Muscle of arm (tissue), 12 donors: ENCODE data around the gene ZMIZ1. TPM values are rescaled to one million over a fixed set of nuclear protein-coding genes. Genes with fewer than 3 reads are reported as not detected.

Source experiments
- DNase-seq: peaks from one replicate; pipeline ENCODE4 v3.0.0-alpha.2; 2013
- polyA plus RNA-seq, 12 donors: library from polyadenylated mRNA; unstranded; fragments of 120-200 nt; gene quantifications; one replicate each; pipeline ENCODE4 v1.2.1, GENCODE V29; 2013; ENCODE audit not compliant: insufficient read length in 12 of 12

Gene ZMIZ1
- polyA plus RNA-seq, 12 donors = 27.7 to 66.3 (median 34.3) TPM; not detected in 1

DNA sequence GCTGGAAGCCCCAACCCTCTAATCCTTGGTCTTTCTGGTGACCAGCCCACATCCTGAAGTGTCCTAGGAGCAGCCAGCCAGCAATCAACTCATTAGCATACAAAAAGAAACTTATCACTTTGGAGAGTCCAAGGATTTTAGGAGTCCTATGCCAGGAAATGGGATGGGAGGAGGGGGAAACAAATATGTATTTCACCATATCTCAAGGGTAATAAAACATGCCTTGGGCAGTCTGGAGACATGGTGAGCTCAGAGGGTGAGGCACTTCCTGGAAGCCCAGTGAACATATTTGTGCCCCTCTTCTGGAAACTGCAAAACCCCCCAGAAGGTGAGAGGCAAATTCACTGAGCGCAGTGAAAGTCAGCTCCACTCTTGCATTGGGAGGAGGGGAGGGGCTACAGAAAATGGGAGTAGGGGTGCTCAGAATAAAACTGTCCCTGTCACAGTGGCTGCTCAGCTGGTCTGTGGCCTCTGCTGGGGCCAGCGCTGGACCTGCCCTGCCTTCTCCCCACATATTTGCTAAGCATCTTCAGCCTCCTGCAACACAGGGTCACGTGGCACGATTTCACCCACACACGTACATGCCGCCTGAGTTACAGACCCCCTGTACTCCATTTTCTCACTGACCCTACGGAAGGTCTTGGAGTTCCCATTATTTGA lies 17.7 kb upstream of the ZMIZ1 start:
- no peak for DNase-seq

- no peak for DNase-seq
Measured at GRCh38 chr10:79051766-79052165, 17.0 kb upstream of the ZMIZ1 start.

DNA sequence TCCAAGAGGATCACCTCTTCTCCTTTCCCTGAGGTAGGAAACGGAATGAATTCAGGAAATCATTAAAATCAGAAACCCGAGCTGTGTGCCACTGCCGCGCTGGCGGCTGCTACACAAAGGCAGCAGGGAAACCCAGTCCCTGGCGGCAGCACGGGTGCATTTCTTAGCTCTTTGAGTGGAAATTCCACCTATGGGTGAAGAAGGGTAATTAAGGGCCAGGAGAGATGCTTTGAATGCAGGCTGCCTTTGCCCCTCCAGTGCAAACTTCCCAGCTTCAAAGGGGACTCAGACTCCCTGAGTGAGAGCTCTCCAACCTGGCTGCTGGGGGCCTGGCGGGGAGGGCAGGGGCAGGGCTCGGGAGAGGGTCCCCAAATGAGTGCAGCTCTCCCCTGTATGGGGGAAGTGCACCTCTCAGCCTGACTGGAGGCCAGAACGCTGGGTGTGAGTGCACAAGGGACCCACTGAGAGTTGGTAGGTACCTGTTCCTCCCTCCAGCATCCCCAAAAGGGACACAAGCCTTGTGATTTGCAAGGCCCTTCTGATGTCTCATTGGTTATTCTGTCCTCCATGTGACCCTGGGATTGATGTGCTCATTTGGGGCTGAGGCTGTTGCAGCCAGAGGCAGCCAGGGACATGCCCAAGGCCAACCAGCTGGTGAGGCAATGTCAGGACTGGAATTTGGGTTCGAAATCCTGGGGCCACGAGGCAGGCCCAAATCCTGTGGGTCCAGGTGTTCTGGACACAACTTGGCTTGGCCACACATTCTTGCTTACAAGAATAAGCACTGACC lies 16.3 kb upstream of the ZMIZ1 start:
- DNase-seq = no peak

- DNase-seq = no peak
Measured at GRCh38 chr10:79053081-79053434, 15.7 kb upstream of the ZMIZ1 start.

- no peak for DNase-seq
Measured at GRCh38 chr10:79053481-79054202, 15.1 kb upstream of the ZMIZ1 start.

- no peak for DNase-seq
Measured at GRCh38 chr10:79054203-79055099, 14.3 kb upstream of the ZMIZ1 start.

DNA sequence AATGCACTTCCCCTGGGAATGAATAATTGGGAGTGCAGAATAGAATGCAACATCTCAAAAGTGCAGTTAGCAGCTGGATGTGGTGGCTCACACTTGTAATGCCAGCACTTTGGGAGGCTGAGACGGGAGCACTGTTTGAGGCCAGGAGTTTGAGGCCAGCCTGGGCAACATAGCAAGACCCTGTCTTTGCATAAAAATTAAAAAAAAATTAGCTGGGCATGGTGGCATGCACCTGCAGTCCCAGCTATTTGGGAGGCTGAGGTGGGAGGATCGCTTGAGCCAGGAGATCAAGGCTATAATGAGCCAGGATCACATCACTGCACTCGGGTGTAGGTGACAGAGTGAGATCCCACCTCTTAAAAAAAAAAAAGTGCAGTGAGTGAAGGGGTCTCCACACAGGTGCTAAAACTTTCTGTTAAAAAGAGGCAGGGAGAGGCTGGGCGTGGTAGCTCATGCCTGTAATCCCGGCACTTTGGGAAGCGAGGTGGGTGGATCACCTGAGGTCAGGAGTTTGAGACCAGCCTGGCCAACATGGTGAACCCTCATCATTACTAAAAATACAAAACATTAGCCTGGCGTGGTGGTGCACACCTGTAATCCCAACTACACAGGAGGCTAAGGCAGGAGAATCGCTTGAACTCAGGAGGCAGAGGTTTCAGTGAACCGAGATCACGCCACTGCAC lies 13.5 kb upstream of the ZMIZ1 start:
- no peak for DNase-seq

- DNase-seq = no peak
Measured at GRCh38 chr10:79055892-79056291, 12.9 kb upstream of the ZMIZ1 start.

- no peak for DNase-seq
Measured at GRCh38 chr10:79056361-79056735, 12.4 kb upstream of the ZMIZ1 start.

DNA sequence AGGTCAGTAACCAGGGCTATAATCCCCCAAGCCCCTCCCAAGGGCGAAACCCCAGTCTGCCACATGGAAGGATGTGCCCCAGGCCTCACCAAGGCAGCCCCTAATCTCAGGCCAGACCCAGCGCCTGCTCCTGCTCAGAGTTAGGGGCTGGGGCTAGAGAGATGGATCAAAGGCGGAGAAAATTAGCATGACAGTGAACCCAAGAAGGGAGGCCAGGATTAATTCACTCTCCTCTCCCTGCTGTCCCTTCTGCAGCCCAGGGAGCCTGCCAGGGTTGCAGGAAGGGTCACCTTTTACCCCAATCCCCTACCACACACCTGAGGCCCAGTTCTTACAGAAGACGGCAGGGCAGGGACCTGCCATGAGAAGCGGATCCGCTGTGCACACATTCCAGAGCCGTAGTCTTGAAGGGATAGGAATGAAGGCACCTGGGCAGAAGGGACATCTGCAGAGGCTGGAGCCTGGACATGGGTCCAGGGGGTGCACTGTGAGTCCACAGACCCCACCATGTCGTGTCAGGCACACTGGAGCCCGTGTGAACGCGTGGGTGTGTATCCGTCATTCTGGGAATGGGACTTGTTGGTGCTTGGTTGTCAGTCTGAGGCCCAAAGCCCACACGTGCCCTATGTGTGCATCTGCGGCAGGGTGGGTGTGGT lies 11.9 kb upstream of the ZMIZ1 start:
- no peak for DNase-seq

DNA sequence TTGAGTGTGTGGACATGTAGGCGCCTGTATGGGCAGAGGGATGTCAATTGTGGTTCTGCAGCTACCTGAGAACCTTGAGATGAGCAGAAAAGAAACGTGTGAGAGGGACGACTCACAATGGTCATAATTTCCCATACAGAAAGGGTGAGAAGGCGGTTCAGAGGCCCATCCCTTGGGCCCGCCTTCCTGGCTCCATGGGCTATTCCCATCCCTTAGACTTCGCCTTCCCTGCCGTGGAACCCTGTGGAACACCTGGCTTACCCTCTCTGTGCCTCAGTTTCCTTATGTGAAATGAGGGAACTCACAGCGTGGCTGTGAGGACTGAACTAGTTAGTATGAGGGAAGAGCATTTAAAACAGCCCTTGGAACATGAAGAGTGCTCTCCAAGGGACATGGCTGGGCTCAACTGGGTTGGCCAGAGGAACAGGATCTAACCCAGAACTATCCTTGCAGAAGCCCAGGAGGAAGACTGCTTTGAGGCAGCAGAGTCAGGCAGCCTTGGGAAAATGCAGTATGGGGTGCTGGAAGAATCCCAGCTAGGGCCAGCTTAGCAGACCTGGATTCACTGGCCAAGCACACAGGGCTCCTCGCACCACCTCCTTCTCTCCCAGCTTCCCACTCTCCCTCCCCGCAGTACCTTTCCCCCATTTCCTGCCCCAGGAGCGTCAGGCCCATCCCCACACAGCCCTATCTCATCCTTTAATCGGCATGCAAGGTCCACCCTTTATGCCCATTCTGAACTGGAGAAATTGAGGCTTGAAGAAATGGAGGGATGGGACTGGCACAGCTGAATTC lies 11.1 kb upstream of the ZMIZ1 start:
- DNase-seq = no peak

DNA sequence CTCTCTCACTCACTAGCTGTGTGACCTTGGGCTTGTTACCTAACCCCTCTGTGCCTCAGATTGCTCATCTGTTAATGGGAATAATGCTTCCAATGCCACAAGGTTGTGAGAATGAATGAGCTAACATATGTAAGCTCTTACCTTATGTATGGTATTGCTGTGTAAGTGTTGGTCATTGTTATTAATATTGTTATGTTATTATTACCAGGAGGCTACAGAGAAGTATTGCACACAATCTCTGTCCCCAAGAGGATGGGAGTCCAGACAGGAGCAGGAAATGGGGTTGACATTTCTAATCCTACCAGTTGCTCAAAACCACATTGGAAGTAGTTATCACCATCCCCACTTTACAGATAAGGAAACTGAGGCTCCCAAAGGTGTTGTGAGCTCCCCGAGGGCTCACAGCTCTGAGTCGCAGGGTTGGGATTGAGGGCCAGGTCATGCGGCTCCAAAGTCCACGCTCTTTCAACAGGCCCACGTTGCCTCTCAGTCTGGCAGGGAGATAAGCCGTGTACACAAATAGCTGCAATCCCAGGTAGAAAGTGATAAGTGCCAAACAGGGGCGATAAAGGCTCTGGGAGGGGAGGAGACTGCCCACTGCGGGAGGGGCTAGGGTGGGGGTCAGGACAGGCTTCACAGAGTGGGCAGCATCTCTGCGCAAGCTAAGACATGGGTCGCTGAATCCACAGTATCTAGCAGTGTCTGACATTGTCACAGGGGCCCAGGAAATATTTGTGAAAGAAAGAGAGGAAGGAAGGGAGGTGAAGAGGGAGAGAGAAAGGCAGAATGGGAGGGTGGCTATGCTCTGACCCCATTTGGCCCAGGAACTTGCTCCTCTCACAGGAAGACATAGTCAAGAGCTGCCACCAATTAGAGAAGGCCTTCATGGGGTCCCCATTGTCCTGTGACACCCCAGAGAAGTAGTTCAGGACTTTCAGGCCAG lies 9.6 kb upstream of the ZMIZ1 start:
- DNase-seq = no peak

DNA sequence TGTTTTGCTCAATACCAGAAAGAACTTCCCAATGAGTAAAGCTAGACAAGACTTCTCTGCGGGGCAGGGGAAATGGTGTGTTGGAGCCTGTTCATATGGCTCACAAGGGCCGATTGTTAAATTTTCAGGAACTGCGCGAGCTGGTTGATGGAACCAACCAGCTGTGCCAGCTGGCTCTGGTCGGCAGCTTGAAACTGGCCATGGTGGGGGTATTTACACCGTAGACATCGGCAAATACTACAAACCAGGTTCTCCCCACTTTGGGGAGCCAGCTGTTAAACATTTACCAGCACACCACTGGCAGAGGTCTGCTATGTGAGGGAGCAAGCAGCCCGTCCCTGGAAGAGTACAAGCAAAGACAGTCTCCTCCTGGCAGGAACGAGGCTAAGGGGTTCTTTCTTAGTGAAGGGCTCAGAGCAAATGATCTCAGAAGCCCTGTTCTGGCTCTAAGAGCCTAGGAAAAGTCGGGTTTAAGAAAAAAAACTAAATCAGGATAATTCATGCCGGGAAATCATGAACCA lies 8.8 kb upstream of the ZMIZ1 start:
- no peak for DNase-seq

DNA sequence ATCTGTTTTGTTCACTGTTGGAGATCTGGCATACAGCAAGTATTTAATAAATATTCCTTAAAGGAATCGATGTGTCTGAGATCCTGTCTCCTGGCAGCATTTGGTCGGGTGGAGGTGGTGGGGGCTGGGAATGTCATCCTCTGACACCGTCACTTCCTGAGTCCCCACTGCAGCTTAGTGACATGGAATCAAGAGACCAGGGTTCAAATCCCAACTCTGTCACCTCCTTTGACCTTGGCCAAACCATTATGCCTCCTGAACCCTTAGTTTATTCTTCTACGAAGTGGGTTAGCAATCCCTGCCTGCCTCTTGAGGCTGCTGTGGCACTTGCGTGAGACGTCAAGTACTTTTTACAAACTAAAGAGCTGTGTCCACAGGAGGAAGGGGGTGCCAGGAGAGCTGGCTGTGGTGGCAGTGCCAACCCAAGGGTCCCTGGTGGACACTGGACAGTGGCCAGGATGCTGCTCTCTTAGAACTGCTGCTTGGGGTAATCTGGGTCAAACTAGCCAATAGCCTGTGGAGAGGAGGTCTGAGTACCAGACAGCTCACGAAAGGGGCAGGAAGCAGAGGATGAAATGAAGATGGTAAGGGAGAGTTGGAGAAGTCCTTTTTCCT lies 8.0 kb upstream of the ZMIZ1 start:
- no peak for DNase-seq

DNA sequence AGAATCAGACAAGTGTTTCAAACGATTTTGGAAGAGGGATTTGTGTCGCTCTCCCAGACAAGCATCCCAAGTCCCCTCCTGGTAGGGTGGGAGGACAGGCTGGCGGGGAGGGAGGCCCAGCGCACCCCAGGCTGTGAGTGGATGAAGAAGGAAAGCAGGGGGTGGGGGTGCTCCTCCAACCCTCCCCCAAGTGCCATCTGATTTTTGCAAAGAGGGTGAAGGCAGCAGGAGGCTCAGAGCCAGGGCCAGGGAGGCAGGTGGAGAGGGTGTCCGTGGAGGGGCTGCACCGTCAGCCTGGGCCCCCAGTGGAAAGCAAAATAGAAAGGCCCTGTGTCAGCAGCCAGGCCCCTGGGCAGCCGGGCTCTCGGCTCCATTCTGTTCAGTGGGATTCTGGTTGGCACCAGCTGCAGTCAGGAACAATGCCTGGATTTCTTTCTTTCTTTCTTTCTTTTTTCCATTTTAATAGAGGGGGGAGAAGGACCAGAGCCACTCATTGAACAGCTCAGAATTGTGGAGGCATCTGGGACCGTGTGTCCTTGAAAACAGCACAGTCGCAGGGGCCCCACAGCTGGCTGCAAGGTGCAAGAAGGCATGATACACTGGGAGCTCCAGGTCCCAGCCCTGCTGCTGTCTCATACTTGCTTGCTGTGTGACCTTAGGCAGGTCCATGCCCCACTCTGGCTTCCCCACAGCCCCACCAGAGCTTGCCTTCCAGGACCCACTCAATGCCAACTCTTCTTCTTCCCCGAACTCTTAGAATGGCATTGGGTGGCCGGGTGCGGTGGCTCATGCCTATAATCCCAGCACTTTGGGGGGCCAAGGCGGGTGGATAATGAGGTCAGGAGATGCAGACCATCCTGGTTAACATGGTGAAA lies 7.1 kb upstream of the ZMIZ1 start:
- no peak for DNase-seq

DNA sequence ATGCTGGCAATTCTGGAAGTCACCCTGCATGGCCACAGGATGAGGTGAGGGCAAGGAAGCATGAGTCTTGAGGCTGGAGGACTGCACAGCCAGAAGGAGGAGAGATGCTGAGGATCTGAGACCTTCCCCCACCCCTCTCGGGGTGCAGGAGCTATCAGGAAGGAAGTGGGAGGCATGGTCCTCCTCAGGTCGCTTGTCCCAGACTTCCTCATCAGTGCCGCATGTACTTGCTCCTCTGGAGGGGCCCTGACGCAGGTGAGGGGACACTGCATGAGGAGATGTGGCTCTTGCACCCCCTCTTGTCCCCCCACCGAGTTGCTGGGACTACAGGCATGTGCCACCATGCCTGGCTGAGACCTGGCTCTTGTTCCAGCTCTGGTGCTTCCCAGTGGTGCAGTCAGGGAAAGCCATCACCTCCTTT lies 5.7 kb upstream of the ZMIZ1 start:
- no peak for DNase-seq
